ENCODE measurements around the gene TBKBP1.

TBKBP1 gene

GRCh38 chr17:47701608-47702007 is 7.6 kb downstream of the TBKBP1 start:
- H3K9me3 Mint-ChIP-seq = no peaks in the 10 kb centered on the region
- H3K36me3 Mint-ChIP-seq (ENCODE audit: low read depth) = peaks cover 9% of the 10 kb centered on the region
- peak overlapping the region; percentile 52 for H3K4me3 Mint-ChIP-seq
- no peaks in the 10 kb centered on the region for H3K27me3 Mint-ChIP-seq
- H3K4me1 Mint-ChIP-seq (ENCODE audit: low read depth) = peaks cover 90% of the 10 kb centered on the region
- peak overlapping the region; percentile 83 for H3K27ac Mint-ChIP-seq

GRCh38 chr17:47702391-47702995 is 8.5 kb downstream of the TBKBP1 start:
- Mint-ChIP-seq H3K4me1 (ENCODE audit: low read depth) (peaks cover 90% of the 10 kb centered on the region), H3K4me3 (peak overlapping the region; percentile 52), H3K36me3 (ENCODE audit: low read depth) (peaks cover 5% of the 10 kb centered on the region), H3K27me3 (no peaks in the 10 kb centered on the region), H3K9me3 (no peaks in the 10 kb centered on the region), H3K27ac (peak overlapping the region; percentile 83)

- peak overlapping the region; percentile 73 for H3K4me3 Mint-ChIP-seq
- H3K27ac Mint-ChIP-seq = peak overlapping the region; percentile 96
- no peaks in the 10 kb centered on the region for H3K27me3 Mint-ChIP-seq
- peaks cover 5% of the 10 kb centered on the region for H3K36me3 Mint-ChIP-seq (ENCODE audit: low read depth)
- no peaks in the 10 kb centered on the region for H3K9me3 Mint-ChIP-seq
- H3K4me1 Mint-ChIP-seq (ENCODE audit: low read depth) = peaks cover 89% of the 10 kb centered on the region
Observed at GRCh38 chr17:47703191-47703591, 9.2 kb downstream of the TBKBP1 start.

- H3K9me3 Mint-ChIP-seq = no peaks in the 10 kb centered on the region
- peak overlapping the region; percentile 73 for H3K4me3 Mint-ChIP-seq
- no peaks in the 10 kb centered on the region for H3K27me3 Mint-ChIP-seq
- peak overlapping the region; percentile 96 for H3K27ac Mint-ChIP-seq
- H3K36me3 Mint-ChIP-seq (ENCODE audit: low read depth) = peaks cover 5% of the 10 kb centered on the region
- peaks cover 84% of the 10 kb centered on the region for H3K4me1 Mint-ChIP-seq (ENCODE audit: low read depth)
Observed at GRCh38 chr17:47703671-47704070, 9.7 kb downstream of the TBKBP1 start.

GRCh38 chr17:47704116-47704515 is 10.2 kb downstream of the TBKBP1 start:
- H3K27ac Mint-ChIP-seq = peak overlapping the region; percentile 96
- H3K4me3 Mint-ChIP-seq = peak overlapping the region; percentile 73
- H3K27me3 Mint-ChIP-seq = no peaks in the 10 kb centered on the region
- no peaks in the 10 kb centered on the region for H3K9me3 Mint-ChIP-seq
- H3K4me1 Mint-ChIP-seq (ENCODE audit: low read depth) = peaks cover 80% of the 10 kb centered on the region
- H3K36me3 Mint-ChIP-seq (ENCODE audit: low read depth) = peaks cover 5% of the 10 kb centered on the region

GRCh38 chr17:47704736-47705135 is 10.8 kb downstream of the TBKBP1 start:
- H3K4me1 Mint-ChIP-seq (ENCODE audit: low read depth) = peaks cover 78% of the 10 kb centered on the region
- H3K27me3 Mint-ChIP-seq = no peaks in the 10 kb centered on the region
- H3K36me3 Mint-ChIP-seq (ENCODE audit: low read depth) = peaks cover 5% of the 10 kb centered on the region
- peak overlapping the region; percentile 73 for H3K4me3 Mint-ChIP-seq
- H3K27ac Mint-ChIP-seq = peak overlapping the region; percentile 96
- H3K9me3 Mint-ChIP-seq = no peaks in the 10 kb centered on the region

- H3K27me3 Mint-ChIP-seq = no peaks in the 10 kb centered on the region
- H3K4me1 Mint-ChIP-seq (ENCODE audit: low read depth) = peaks cover 81% of the 10 kb centered on the region
- peak overlapping the region; percentile 96 for H3K27ac Mint-ChIP-seq
- no peaks in the 10 kb centered on the region for H3K9me3 Mint-ChIP-seq
- H3K36me3 Mint-ChIP-seq (ENCODE audit: low read depth) = peaks cover 5% of the 10 kb centered on the region
- H3K4me3 Mint-ChIP-seq = peak overlapping the region; percentile 73
Observed at GRCh38 chr17:47705536-47706530, 11.9 kb downstream of the TBKBP1 start.

GRCh38 chr17:47707056-47707804 is 13.3 kb downstream of the TBKBP1 start:
- H3K9me3 Mint-ChIP-seq = no peaks in the 10 kb centered on the region
- peaks cover 82% of the 10 kb centered on the region for H3K4me1 Mint-ChIP-seq (ENCODE audit: low read depth)
- peak overlapping the region; percentile 96 for H3K27ac Mint-ChIP-seq
- H3K4me3 Mint-ChIP-seq = peak overlapping the region; percentile 73
- peaks cover 5% of the 10 kb centered on the region for H3K36me3 Mint-ChIP-seq (ENCODE audit: low read depth)
- H3K27me3 Mint-ChIP-seq = no peaks in the 10 kb centered on the region

GRCh38 chr17:47707884-47708283 is 13.9 kb downstream of the TBKBP1 start:
- Mint-ChIP-seq H3K27me3 (no peaks in the 10 kb centered on the region), H3K9me3 (no peaks in the 10 kb centered on the region), H3K4me1 (ENCODE audit: low read depth) (peaks cover 83% of the 10 kb centered on the region), H3K4me3 (no peak overlapping the region), H3K36me3 (ENCODE audit: low read depth) (peaks cover 5% of the 10 kb centered on the region), H3K27ac (peak overlapping the region; percentile 31)

- Mint-ChIP-seq H3K36me3 (ENCODE audit: low read depth) (peaks cover 5% of the 10 kb centered on the region), H3K4me1 (ENCODE audit: low read depth) (peaks cover 83% of the 10 kb centered on the region), H3K27me3 (no peaks in the 10 kb centered on the region), H3K4me3 (no peak overlapping the region), H3K9me3 (no peaks in the 10 kb centered on the region), H3K27ac (no peak overlapping the region)
Observed at GRCh38 chr17:47708312-47708863, 14.4 kb downstream of the TBKBP1 start.

- H3K36me3 Mint-ChIP-seq (ENCODE audit: low read depth) = no peaks in the 10 kb centered on the region
- no peak overlapping the region for H3K27ac Mint-ChIP-seq
- peaks cover 83% of the 10 kb centered on the region for H3K4me1 Mint-ChIP-seq (ENCODE audit: low read depth)
- no peak overlapping the region for H3K4me3 Mint-ChIP-seq
- H3K27me3 Mint-ChIP-seq = no peaks in the 10 kb centered on the region
- no peaks in the 10 kb centered on the region for H3K9me3 Mint-ChIP-seq
Observed at GRCh38 chr17:47708864-47709541, 15.0 kb downstream of the TBKBP1 start.

- H3K9me3 Mint-ChIP-seq = no peaks in the 10 kb centered on the region
- no peak overlapping the region for H3K4me3 Mint-ChIP-seq
- H3K4me1 Mint-ChIP-seq (ENCODE audit: low read depth) = peaks cover 83% of the 10 kb centered on the region
- no peak overlapping the region for H3K27ac Mint-ChIP-seq
- no peaks in the 10 kb centered on the region for H3K27me3 Mint-ChIP-seq
- H3K36me3 Mint-ChIP-seq (ENCODE audit: low read depth) = no peaks in the 10 kb centered on the region
Observed at GRCh38 chr17:47709594-47709993, 15.6 kb downstream of the TBKBP1 start.

- no peak overlapping the region for H3K27ac Mint-ChIP-seq
- no peaks in the 10 kb centered on the region for H3K36me3 Mint-ChIP-seq (ENCODE audit: low read depth)
- no peaks in the 10 kb centered on the region for H3K9me3 Mint-ChIP-seq
- no peaks in the 10 kb centered on the region for H3K27me3 Mint-ChIP-seq
- H3K4me3 Mint-ChIP-seq = no peak overlapping the region
- H3K4me1 Mint-ChIP-seq (ENCODE audit: low read depth) = peaks cover 83% of the 10 kb centered on the region
Observed at GRCh38 chr17:47711366-47712099, 17.6 kb downstream of the TBKBP1 start.

All from stimulated activated naive CD8-positive, alpha-beta T cell treated with anti-CD3 and anti-CD28 coated beads, Interleukin-15, Interleukin-2, amounts not matched to agents 100 ng/mL and 50 ng/mL, for 24 hours (primary cell).